ENCODE measurements around the gene DMC1.

- no peak for TF ChIP-seq NRF1 (IDR thresholded peaks at IDR 0.05; ENCODE audit: low read depth, low read length)
- TF ChIP-seq RCOR1 (IDR thresholded peaks at IDR 0.05; ENCODE audit: low read length), result no peak
- no peak for TF ChIP-seq TAF1 (IDR thresholded peaks at IDR 0.05; ENCODE audit: borderline replicate concordance, low read depth, low read length)
- TF ChIP-seq JUND (IDR thresholded peaks at IDR 0.05), result no peak
- no peak for TF ChIP-seq RXRA (IDR thresholded peaks at IDR 0.05; ENCODE audit: borderline replicate concordance, low read depth)
- no peak for TF ChIP-seq RFX5 (IDR thresholded peaks at IDR 0.05; ENCODE audit: low read length)
Measured at GRCh38 chr22:38602166-38602565, 32.2 kb upstream of the DMC1 start.
